K562 (cell line): Measurements from ENCODE around the gene DBI. TPM values are rescaled to one million over a fixed set of nuclear protein-coding genes. Genes with fewer than 3 reads are reported as not detected.

ENCODE experiments used
- CHD1 ChIP-seq: fragments of 200-600 bp; sonication (generic); IDR thresholded peaks from one replicate; pipeline ENCODE4 v1.6.1; 2012; ENCODE audit warnings: mild to moderate bottlenecking, moderate library complexity, low read length, inconsistent platforms
- CREB1 ChIP-seq, 2 experiments: sonication (generic) in 1 of 2; formaldehyde crosslinking in 1 of 2; IDR thresholded peaks; 2 replicates each; pipeline versions ENCODE4 v1.6.1 to v1.8.0; 2012 to 2022; ENCODE audit warnings: inconsistent platforms in 1 of 2, mild to moderate bottlenecking in 1 of 2, missing genetic modification reagents in 1 of 2, moderate library complexity in 1 of 2
- DIDO1 ChIP-seq: fragments of 450-650 bp; IDR thresholded peaks from 2 replicates; pipeline ENCODE4 v1.6.1; 2016; ENCODE audit warnings: low read depth, missing biosample characterization, missing genetic modification characterization
- MAZ ChIP-seq, 2 experiments: fragments of 450-650 bp in 1 of 2; sonication (generic) in 1 of 2; formaldehyde crosslinking; IDR thresholded peaks in 1 of 2; conservative IDR thresholded peaks in 1 of 2; 2 replicates each; pipeline versions ENCODE4 v1.4.0 to v1.5.0; 2020; ENCODE audit warnings: mild to moderate bottlenecking in 1 of 2, missing genetic modification reagents in 1 of 2
- MCM2 ChIP-seq: fragments of 450-650 bp; IDR thresholded peaks from 2 replicates; pipeline ENCODE4 v1.6.1; 2017; ENCODE audit warnings: low read depth, mild to moderate bottlenecking
- NR2C1 ChIP-seq, 2 experiments: fragments of 450-650 bp; IDR thresholded peaks; 2 replicates each; pipeline ENCODE4 v1.6.1; 2017; ENCODE audit warnings: mild to moderate bottlenecking in 2 of 2, antibody characterized with exemption in 1 of 2, inconsistent platforms in 1 of 2, missing compliant biosample characterization in 1 of 2, missing genetic modification characterization in 1 of 2
- PRPF4 ChIP-seq: fragments of 200-400 bp; formaldehyde crosslinking; IDR thresholded peaks from one replicate; pipeline ENCODE4 v1.6.1; 2017; ENCODE audit warnings: low read length, low read depth, mild to moderate bottlenecking; ENCODE audit not compliant: insufficient read depth, poor library complexity, severe bottlenecking
- RERE ChIP-seq: sonication (generic); formaldehyde crosslinking; IDR thresholded peaks from 2 replicates; pipeline ENCODE4 v1.8.0; 2023; ENCODE audit warnings: missing genetic modification reagents, mild to moderate bottlenecking, borderline replicate concordance
- RNF219 ChIP-seq: fragments of 250-450 bp; sonication (Bioruptor Pico); IDR thresholded peaks from 2 replicates; pipeline ENCODE4 v1.5.0; 2022; ENCODE audit warnings: mild to moderate bottlenecking
- TFAM ChIP-seq: fragments of 250-450 bp; sonication (Bioruptor Pico); conservative IDR thresholded peaks from 2 replicates; pipeline ENCODE4 v1.5.0; 2021; ENCODE audit warnings: mild to moderate bottlenecking, moderate library complexity
- ZNF609 ChIP-seq: sonication (generic); formaldehyde crosslinking; IDR thresholded peaks from 2 replicates; pipeline ENCODE4 v1.8.1; 2023; ENCODE audit warnings: missing genetic modification reagents, mild to moderate bottlenecking, borderline replicate concordance
- ZNF699 ChIP-seq: fragments of 250-450 bp; sonication (Bioruptor Pico); IDR thresholded peaks from 2 replicates; pipeline ENCODE4 v1.8.0; 2021; ENCODE audit warnings: mild to moderate bottlenecking, moderate library complexity; ENCODE audit not compliant: insufficient replicate concordance
- ZNF780A ChIP-seq: fragments of 250-450 bp; sonication (Bioruptor Pico); IDR thresholded peaks from 2 replicates; pipeline ENCODE4 v1.5.0; 2021; ENCODE audit warnings: mild to moderate bottlenecking
- polyA plus RNA-seq, 8 experiments: library from polyadenylated mRNA; depleted of rRNA in 4 of 8; stranded (reverse) in 5 of 8; unstranded in 3 of 8; fragments of >200 nt; fragmentation: Nextera tagmentation in 2 of 8; fragmentation: Illumina TruSeq in 1 of 8; extraction: Ambion mirVana in 2 of 8; extraction: Trizol in 1 of 8; gene quantifications; 2 replicates each; pipeline versions ENCODE4 v1.2.1 to v1.2.3, GENCODE V29; 2011 to 2014; ENCODE audit warnings: inconsistent platforms in 1 of 8, missing spikeins in 1 of 8
- total RNA-seq, 7 experiments: library from RNA; depleted of rRNA in 6 of 7; stranded (reverse); fragments of >200 nt in 6 of 7; fragmentation: Illumina TruSeq in 2 of 7; extraction: Trizol in 2 of 7; gene quantifications; 2 replicates each; pipeline versions ENCODE4 v1.2.1 to v1.2.3, GENCODE V29; 2011 to 2021; ENCODE audit warnings: low replicate concordance in 1 of 7

DBI gene
- total and polyA plus RNA-seq, 9 of the 15 experiments (the other 6 are each of a cell fraction or from before 2014, with no cell fraction given) = 55.8 to 443 (median 194) TPM

- TF ChIP-seq MAZ (CRISPR knock-in tag; conservative IDR thresholded peaks at IDR 0.05 in 1 of 2, IDR thresholded peaks at IDR 0.05 in 1 of 2) = peak in 1 of 2 experiments; percentile 89; a peak in 2 of 4 replicates
- no peak for TF ChIP-seq CREB1 (IDR thresholded peaks at IDR 0.05)
- TF ChIP-seq CREB1 (CRISPR knock-in tag; IDR thresholded peaks at IDR 0.05) = no peak
- no peak for TF ChIP-seq CHD1
- TF ChIP-seq ZNF609 (CRISPR knock-in tag) = no peak
- TF ChIP-seq MCM2 = no peak
- TF ChIP-seq ZNF699 = no peak
- no peak for TF ChIP-seq RERE
- TF ChIP-seq DIDO1 (tag) = no peak
- TF ChIP-seq ZNF780A (CRISPR knock-in tag) = no peak
- no peak for TF ChIP-seq TFAM (CRISPR knock-in tag)
- peak; percentile 81 for TF ChIP-seq RNF219 (CRISPR knock-in tag)
- no peak for TF ChIP-seq NR2C1 (IDR thresholded peaks at IDR 0.05)
- TF ChIP-seq NR2C1 (tag; IDR thresholded peaks at IDR 0.05) = peak; percentile 91
- TF ChIP-seq PRPF4 = no peak
Measured at GRCh38 chr2:119338826-119339561, 27.8 kb upstream of the DBI start (continued).
